ENCODE data around the gene KRT222. TPM values are rescaled to one million over a fixed set of nuclear protein-coding genes. Genes with fewer than 3 reads are reported as not detected.

Gene KRT222
- total and polyA plus RNA-seq, 2 of the 13 experiments (the other 11 are each of a cell fraction or from before 2014, with no cell fraction given): not detected

DNA sequence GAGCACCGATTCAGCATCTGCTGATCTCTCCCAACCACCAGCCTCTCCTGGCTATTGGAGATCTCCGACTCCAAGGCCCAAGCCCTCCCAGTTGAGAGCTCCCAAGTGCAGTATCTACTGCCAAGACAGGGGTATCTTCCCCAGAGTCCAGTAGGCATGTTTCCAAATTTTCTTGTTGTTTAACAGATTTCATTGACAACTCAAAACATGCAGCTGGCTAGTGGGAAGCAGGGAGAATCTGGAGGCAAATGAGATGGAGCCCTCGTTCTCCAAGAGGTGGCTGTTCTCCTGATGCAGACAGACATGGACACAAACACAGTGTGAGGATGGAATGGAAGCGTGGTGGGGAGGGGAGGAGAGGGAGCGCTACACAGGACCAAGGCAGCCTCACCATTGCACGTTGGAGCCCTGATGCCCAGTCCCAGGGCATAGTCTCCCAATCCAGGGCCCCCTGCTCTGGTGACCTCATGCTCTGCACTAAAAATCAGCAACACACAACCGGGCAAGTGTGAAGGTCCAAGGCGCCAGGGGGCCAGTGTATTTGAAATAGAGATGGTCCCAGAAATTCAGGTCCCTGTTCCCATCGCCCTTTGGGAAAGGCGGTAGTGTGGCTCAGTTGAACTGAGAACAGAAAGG lies 49.0 kb downstream of the KRT222 start (continued):
- TF ChIP-seq ZNF343 (CRISPR knock-in tag; IDR thresholded peaks at IDR 0.05): no peak
- TF ChIP-seq CREB1 (IDR thresholded peaks at IDR 0.05): no peak
- no peak for TF ChIP-seq CREB1 (CRISPR knock-in tag; IDR thresholded peaks at IDR 0.05)
- no peak for TF ChIP-seq DDIT3 (CRISPR knock-in tag; IDR thresholded peaks at IDR 0.05)
- TF ChIP-seq TMF1 (CRISPR knock-in tag; IDR thresholded peaks at IDR 0.05; ENCODE audit: low read depth): no peak
- TF ChIP-seq NCOR1 (IDR thresholded peaks at IDR 0.05; ENCODE audit: borderline replicate concordance, low read length): no peak
- no peak for TF ChIP-seq KAT7 (CRISPR knock-in tag; IDR thresholded peaks at IDR 0.05; ENCODE audit: borderline replicate concordance)
- TF ChIP-seq ZFP62 (CRISPR knock-in tag; IDR thresholded peaks at IDR 0.05): no peak
- no peak for TF ChIP-seq RBM39 (IDR thresholded peaks at IDR 0.05; ENCODE audit: low read depth, low read length, poor library complexity, severe bottlenecking)
- no peak for TF ChIP-seq ZBTB40 (IDR thresholded peaks at IDR 0.05)
- TF ChIP-seq ZBTB40 (CRISPR knock-in tag; IDR thresholded peaks at IDR 0.05): no peak
- TF ChIP-seq TARDBP (CRISPR knock-in tag; IDR thresholded peaks at IDR 0.05): no peak
- no peak for TF ChIP-seq ZBTB37 (CRISPR knock-in tag; IDR thresholded peaks at IDR 0.05)
- TF ChIP-seq ZNF850 (CRISPR knock-in tag; conservative IDR thresholded peaks at IDR 0.05): no peak
- TF ChIP-seq RBAK (CRISPR knock-in tag; IDR thresholded peaks at IDR 0.05): 0 out of 2 replicates have a peak, but pooled peaks have one; percentile 20
- TF ChIP-seq PCBP2 (optimal IDR thresholded peaks at IDR 0.05; ENCODE audit: low read depth, low read length, poor library complexity, severe bottlenecking): no peak
- TF ChIP-seq MAFF (IDR thresholded peaks at IDR 0.05; ENCODE audit: low read depth, low read length): no peak
- TF ChIP-seq ZNF775 (CRISPR knock-in tag; IDR thresholded peaks at IDR 0.05; ENCODE audit: borderline replicate concordance): no peak
- TF ChIP-seq HNRNPUL1 (IDR thresholded peaks at IDR 0.05; ENCODE audit: low read depth, low read length): no peak
- TF ChIP-seq ZNF749 (CRISPR knock-in tag; IDR thresholded peaks at IDR 0.05; ENCODE audit: borderline replicate concordance): no peak

Data from HepG2 (cell line).